IPS-20b (cell line): ENCODE data around the gene RGS9.

Experiments
- H3K27ac ChIP-seq: one replicate; pipeline ENCODE4 v1.5.1; 2013; ENCODE audit warnings: low read length
- H3K27me3 ChIP-seq: 2 replicates; pipeline ENCODE4 v1.6.1; 2013; ENCODE audit warnings: mild to moderate bottlenecking, low read length, inconsistent platforms; ENCODE audit not compliant: insufficient read depth
- H3K36me3 ChIP-seq: 2 replicates; pipeline ENCODE4 v1.6.1; 2013; ENCODE audit warnings: low read depth, mild to moderate bottlenecking, inconsistent platforms, low read length, moderate library complexity; ENCODE audit not compliant: insufficient read depth
- H3K4me1 ChIP-seq: 2 replicates; pipeline ENCODE4 v1.6.1; 2013; ENCODE audit warnings: mild to moderate bottlenecking, control low read depth, inconsistent platforms, low read length, moderate library complexity; ENCODE audit not compliant: insufficient read depth
- H3K4me3 ChIP-seq: 2 replicates; pipeline ENCODE4 v1.5.1; 2013; ENCODE audit warnings: mild to moderate bottlenecking, low read length, inconsistent platforms
- H3K9ac ChIP-seq: 2 replicates; pipeline ENCODE4 v1.6.1; 2013; ENCODE audit warnings: low read depth, mild to moderate bottlenecking, inconsistent platforms, low read length, moderate library complexity
- H3K9me3 ChIP-seq: 2 replicates; pipeline ENCODE4 v1.6.1; 2013; ENCODE audit warnings: mild to moderate bottlenecking, low read depth, low read length, inconsistent platforms; ENCODE audit not compliant: insufficient read depth

Gene RGS9

DNA sequence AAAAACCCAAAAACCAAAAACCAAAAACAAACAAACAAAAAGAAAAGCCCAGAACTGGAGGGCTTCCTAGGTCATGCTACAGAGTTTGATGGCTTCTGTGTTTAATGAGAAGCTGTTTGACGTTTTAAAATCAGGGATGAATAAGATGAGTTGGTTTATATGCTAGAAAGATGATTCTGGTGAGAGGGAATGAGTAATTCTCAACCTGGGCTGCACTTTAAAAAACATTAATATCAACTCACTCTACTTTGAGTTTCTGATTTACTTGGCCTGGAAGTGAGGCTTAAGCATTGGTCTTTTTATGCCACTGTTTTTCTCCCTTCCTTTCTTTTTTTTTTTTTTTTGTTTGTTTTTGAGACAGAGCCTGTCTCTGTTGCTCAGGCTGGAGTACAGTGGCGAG lies 5.1 kb downstream of the RGS9 start:
- H3K27me3 ChIP-seq = peaks cover 30% of the 10 kb centered on the region
- no peaks in the 10 kb centered on the region; the same call in none of the 2 replicates for H3K4me1 ChIP-seq
- H3K4me3 ChIP-seq = no peak overlapping the region
- H3K36me3 ChIP-seq = no peaks in the 10 kb centered on the region
- no peaks in the 10 kb centered on the region for H3K9me3 ChIP-seq
- no peak overlapping the region for H3K27ac ChIP-seq
- no peak overlapping the region for H3K9ac ChIP-seq

DNA sequence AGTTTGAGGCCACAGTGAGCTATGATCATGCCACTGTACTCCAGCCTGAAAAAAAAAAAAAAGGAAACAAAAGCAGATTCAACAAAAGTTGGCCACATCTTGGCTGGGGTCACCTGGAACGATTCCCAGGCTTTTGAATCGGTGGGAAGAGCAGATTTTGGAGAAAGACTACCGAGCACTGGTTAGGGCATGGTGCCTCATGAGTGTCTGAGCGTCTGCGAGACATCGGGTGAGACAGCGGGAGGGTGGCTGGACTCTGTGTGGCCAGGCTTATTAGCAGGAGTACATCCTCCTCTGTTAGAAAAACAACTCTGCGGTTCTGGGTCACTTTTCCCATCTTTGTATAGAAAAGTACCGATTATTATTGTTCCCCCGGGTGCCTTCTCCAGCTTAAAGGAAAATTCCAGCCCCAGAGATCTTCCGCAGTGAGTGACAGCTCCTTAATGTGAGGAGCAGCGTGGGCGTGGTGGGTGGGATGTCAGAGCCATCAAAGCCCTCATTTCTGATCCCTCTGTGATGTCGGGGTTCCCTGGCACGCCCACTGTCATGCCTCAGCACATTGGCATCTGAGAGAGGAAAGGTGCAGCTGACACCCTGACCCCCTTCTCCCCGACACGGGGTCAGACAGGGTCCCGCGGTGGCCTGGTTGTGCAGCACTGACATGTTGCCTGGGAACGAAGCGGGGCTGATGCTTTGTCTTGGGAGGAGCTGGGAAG lies 6.9 kb downstream of the RGS9 start:
- H3K27me3 ChIP-seq = peaks cover 13% of the 10 kb centered on the region
- H3K36me3 ChIP-seq = no peaks in the 10 kb centered on the region

DNA sequence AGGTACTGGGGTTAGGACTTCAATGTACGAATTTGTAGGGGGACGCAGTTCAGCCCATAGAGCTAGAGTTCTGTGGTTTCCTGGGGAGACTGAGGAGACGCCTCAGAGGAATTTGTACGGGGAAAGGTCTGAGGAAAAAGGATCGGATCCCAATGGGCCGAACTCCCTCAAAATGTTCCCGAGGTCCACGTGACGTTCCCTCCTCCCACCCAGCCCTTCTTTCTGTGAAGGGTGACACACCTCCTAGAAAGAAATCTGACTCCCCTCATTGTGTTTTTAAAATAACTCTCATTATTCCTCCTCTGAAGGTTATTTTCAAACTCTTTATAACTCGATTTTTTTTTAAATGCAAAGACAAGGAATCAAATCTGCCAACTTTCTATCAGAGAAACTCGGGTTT lies 8.6 kb downstream of the RGS9 start:
- H3K27me3 ChIP-seq = no peaks in the 10 kb centered on the region
- no peak overlapping the region for H3K27ac ChIP-seq
- no peaks in the 10 kb centered on the region; the same call in 1 of the 2 replicates for H3K4me1 ChIP-seq

More for the DNA sequence above, 6.9 kb downstream of the RGS9 start:
- Histone ChIP-seq H3K27ac (no peak overlapping the region), H3K4me3 (no peak overlapping the region), H3K4me1 (no peaks in the 10 kb centered on the region; the same call in none of the 2 replicates), H3K9me3 (no peaks in the 10 kb centered on the region), H3K9ac (no peak overlapping the region)

DNA sequence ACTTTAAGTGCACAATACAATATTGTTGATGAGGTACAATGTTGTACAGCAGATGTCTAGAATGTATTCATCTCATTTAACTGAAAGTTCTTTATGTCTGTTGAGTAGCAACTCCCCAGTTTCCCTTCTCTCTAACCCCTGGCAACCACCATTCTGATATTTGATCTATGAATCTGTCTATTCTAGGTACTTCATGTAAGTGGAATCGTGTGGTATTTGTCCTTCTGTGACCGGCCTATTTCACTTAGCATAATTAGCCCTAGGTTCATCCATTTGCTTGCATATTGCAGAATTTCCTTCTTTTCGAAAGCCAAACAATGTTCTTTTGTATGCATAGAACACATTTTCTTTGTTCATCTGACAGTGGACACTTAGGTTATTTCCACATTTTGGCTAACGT lies 10.8 kb downstream of the RGS9 start:
- Histone ChIP-seq H3K27ac (no peak overlapping the region), H3K36me3 (no peaks in the 10 kb centered on the region), H3K4me1 (no peaks in the 10 kb centered on the region; the same call in 1 of the 2 replicates), H3K9me3 (no peaks in the 10 kb centered on the region), H3K4me3 (no peak overlapping the region), H3K9ac (no peak overlapping the region), H3K27me3 (no peaks in the 10 kb centered on the region)

More for the DNA sequence above, 8.6 kb downstream of the RGS9 start:
- no peak overlapping the region for H3K4me3 ChIP-seq
- H3K9ac ChIP-seq = no peak overlapping the region
- H3K36me3 ChIP-seq = no peaks in the 10 kb centered on the region
- no peaks in the 10 kb centered on the region for H3K9me3 ChIP-seq

DNA sequence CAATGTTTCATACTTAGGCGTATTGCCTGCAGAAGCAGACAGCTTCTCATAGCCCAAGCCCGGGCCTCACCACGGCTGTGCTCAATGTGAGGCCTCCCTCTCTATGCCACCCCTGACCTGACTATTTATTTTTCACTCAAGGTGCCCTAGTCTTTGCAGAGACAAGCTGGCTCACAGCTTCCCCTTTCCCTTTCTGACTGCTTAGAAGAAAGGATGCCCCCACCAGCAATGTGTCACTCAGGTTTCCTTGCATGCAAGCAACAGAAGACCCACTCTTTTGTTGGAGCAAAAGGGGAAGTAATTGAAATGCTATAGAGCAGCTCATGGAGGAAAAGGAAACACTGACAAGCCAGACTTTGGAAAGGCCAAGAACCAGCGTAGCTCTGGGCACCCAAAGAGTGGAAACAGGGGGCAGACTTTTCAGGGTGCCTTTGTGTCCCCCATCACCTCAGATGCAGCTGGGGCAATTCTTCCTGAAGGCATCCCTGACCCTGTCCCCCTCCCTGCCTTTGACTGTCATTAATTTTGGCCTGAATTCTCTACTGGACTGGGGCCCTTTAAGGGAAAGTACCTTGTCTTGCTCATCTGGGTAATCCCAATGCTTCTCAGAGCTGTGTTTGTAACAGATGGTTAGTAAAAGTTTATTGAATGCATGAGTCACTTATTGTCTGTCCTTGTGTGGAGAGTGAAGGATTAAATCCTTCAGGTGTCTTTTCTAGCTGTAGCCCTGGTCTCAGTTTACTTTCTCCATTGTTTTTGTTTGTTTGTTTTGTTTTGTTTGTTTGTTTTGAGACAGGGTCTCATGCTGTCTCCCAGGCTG lies 17.8 kb downstream of the RGS9 start:
- Histone ChIP-seq H3K36me3 (no peaks in the 10 kb centered on the region), H3K4me3 (no peak overlapping the region), H3K9me3 (no peaks in the 10 kb centered on the region), H3K27ac (no peak overlapping the region), H3K4me1 (no peaks in the 10 kb centered on the region), H3K9ac (no peak overlapping the region), H3K27me3 (no peaks in the 10 kb centered on the region)

DNA sequence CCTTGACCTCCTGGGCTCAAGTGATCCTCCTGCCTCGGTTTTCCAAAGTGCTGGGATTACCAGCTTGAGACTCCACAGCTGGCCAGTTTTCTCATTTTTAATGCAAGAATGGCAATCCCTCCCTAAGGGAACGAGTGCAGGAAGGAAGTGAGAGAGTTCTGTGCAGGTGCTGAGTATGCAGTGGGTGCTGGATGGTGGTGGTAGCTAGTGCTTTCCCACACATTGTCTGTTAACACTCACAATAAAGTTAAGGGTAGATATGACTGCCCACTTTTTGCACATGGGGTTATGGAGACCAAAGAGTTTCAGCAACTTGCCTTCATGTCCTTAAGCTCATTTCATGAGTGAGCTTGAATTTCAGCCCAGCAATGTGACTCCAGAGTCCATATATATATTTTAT lies 18.5 kb downstream of the RGS9 start:
- H3K27ac ChIP-seq = no peak overlapping the region
- H3K36me3 ChIP-seq = no peaks in the 10 kb centered on the region
- H3K4me3 ChIP-seq = no peak overlapping the region
- H3K9ac ChIP-seq = no peak overlapping the region
- no peaks in the 10 kb centered on the region for H3K9me3 ChIP-seq
- no peaks in the 10 kb centered on the region for H3K27me3 ChIP-seq
- H3K4me1 ChIP-seq = peaks cover 1% of the 10 kb centered on the region

DNA sequence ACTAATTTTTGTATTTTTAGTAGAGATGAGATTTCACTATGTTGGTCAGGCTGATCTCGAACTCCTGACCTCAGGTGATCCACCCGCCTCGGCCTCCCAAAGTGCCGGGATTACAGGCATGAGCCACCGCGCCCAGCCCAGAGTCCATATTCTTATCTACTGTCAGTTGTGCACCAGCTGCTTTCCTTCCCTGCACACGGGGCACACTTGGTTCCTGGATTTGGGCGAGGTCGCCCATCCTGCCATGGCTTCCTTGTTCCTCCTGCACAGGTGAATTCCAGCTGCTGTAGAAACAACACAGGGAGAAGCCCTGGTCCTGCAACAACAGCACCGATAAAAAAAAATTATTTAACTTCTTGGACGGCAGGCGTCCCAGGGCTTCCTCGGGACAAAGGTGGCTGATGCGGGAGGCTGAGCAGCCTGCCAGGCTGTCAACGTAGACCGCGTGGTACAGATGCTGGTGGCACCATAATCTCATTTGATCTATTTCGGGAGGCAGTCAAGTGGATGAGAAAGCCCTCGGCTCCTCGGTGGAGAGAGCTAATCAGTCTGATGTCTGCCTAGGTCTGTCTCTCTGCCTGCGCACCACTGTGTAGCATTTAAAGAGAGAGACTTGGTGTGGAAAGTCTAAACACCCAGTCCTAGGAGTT lies 19.1 kb downstream of the RGS9 start:
- Histone ChIP-seq H3K4me1 (peaks cover 5% of the 10 kb centered on the region), H3K27ac (no peak overlapping the region), H3K36me3 (no peaks in the 10 kb centered on the region), H3K9me3 (no peaks in the 10 kb centered on the region), H3K9ac (no peak overlapping the region), H3K4me3 (no peak overlapping the region), H3K27me3 (no peaks in the 10 kb centered on the region)

DNA sequence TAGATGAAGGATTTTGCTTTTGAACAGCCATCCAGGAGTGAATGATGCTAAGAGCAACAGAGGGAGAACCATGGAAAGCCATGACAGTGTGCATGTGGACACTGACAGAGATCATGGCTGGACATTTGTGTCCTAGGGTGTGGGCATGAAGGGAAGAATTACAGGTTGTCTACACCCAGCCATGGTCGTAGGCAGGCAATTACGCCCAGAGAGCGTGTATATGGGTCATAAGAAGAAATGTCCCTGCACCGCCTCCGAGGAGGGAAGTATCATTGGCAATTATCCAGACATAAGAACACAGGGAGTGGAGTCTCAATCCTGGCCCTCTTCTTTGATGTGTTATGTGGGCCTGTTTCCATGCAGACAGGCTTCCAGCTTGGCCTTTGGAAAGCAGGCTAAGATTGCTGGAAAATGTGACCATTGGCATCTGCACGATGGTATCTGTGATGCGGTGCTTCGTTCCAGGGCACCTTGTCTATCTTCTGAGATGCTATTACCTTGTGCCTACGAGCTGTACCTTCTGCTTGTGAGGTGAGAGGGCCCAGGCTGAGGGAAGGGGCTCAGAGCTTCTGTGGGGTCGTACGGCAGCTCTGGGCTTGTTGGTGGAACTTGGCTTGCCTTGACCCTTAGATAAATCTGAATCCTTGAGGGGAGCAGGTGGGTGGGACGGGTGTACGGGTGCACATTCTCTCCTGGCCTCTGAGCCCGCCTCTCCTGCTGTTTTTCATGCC lies 19.8 kb downstream of the RGS9 start:
- no peak overlapping the region for H3K9ac ChIP-seq
- H3K27ac ChIP-seq = no peak overlapping the region
- H3K36me3 ChIP-seq = no peaks in the 10 kb centered on the region
- H3K4me3 ChIP-seq = no peak overlapping the region
- no peaks in the 10 kb centered on the region for H3K9me3 ChIP-seq
- peaks cover 5% of the 10 kb centered on the region for H3K4me1 ChIP-seq
- H3K27me3 ChIP-seq = no peaks in the 10 kb centered on the region

DNA sequence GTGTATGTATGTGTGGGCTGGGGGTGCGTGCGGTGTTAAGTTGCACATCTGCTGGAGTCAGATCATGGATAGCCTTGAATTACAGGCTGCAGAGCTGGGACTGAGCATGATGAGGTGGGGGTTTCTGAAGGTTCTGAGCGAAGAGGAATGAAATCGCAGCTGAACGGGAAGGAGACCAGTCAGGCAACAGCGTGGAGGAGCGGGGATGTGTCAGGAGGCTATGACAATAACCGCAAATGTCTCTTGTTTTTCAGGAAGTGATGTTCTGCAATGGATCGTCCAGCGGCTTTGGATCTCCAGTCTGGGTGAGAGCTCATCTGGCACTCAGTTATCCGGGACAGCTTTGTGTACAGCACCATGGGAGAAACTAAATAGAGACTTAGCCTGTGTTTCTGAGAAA lies 20.9 kb downstream of the RGS9 start:
- no peaks in the 10 kb centered on the region for H3K36me3 ChIP-seq
- H3K9ac ChIP-seq = no peak overlapping the region
- H3K9me3 ChIP-seq = no peaks in the 10 kb centered on the region
- no peaks in the 10 kb centered on the region for H3K27me3 ChIP-seq
- H3K27ac ChIP-seq = no peak overlapping the region
- H3K4me3 ChIP-seq = no peak overlapping the region
- H3K4me1 ChIP-seq = peaks cover 5% of the 10 kb centered on the region

DNA sequence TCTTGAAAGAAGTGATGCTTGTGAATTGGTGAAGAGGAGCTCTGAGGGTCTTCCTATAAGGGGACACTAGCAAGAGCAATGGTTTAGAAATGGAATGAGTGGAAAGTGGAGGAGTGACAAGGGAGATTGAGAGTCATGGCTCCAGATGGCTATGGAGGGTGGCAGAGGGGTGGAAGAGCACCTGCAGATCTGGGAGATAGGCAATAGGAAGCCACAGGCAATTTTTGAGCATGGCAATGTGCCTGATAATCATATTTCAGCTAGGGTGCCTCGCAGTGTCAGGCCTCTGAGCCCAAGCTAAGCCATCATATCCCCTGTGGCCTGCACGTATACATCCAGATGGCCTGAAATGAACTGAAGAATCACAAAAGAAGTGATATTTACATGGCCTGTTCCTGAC lies 21.5 kb downstream of the RGS9 start:
- no peaks in the 10 kb centered on the region for H3K36me3 ChIP-seq
- no peaks in the 10 kb centered on the region for H3K27me3 ChIP-seq
- peaks cover 5% of the 10 kb centered on the region for H3K4me1 ChIP-seq
- no peaks in the 10 kb centered on the region for H3K9me3 ChIP-seq
- H3K27ac ChIP-seq = no peak overlapping the region
- no peak overlapping the region for H3K9ac ChIP-seq
- no peak overlapping the region for H3K4me3 ChIP-seq

DNA sequence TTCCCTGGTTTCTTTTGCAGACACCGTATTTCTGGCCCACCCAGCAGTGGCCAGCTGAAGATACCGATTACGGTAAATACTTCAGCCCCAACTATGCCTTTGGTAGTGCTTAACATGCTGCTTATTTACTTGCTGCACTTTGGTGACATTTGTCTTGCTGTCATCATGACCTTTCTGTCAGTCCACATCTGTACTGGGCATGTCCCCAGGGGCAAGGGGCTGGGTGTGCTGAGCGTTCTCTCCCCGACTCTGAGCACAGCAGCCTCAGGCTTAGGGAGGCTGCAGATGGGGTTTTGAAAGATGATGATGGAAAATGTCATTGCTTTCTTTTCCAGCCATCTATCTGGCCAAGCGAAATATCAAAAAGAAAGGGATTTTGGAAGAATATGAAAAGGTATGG lies 23.3 kb downstream of the RGS9 start:
- no peak overlapping the region for H3K27ac ChIP-seq
- H3K9me3 ChIP-seq = no peaks in the 10 kb centered on the region
- H3K9ac ChIP-seq = no peak overlapping the region
- H3K36me3 ChIP-seq = no peaks in the 10 kb centered on the region
- no peak overlapping the region for H3K4me3 ChIP-seq
- no peaks in the 10 kb centered on the region for H3K27me3 ChIP-seq
- peaks cover 5% of the 10 kb centered on the region for H3K4me1 ChIP-seq
